ENCODE results near the gene LAMA3.

LAMA3 gene

GRCh38 chr18:24003903-24004640 is 314.8 kb downstream of the LAMA3 start:
- no peak for DNase-seq (ENCODE audit: low read depth)
